HepG2 (cell line): ENCODE results near the gene AGER. TPM values are rescaled to one million over a fixed set of nuclear protein-coding genes. Genes with fewer than 3 reads are reported as not detected.

Experiments
- BRF2 ChIP-seq: sonication (generic); formaldehyde crosslinking; IDR thresholded peaks from 2 replicates; pipeline ENCODE4 v1.8.1; 2022; ENCODE audit warnings: mild to moderate bottlenecking, missing genetic modification reagents
- FOXP1 ChIP-seq, 2 experiments: fragments of 450-650 bp in 1 of 2; IDR thresholded peaks; 2 replicates each; pipeline ENCODE4 v1.6.1; 2017 to 2018; ENCODE audit warnings: antibody characterized with exemption in 1 of 2
- ZNF264 ChIP-seq: sonication (generic); formaldehyde crosslinking; IDR thresholded peaks from 2 replicates; pipeline ENCODE4 v1.4.0; 2020; ENCODE audit warnings: missing genetic modification reagents
- polyA plus RNA-seq, 8 experiments: library from polyadenylated mRNA; depleted of rRNA in 3 of 8; stranded (reverse) in 7 of 8; unstranded in 1 of 8; fragments of >200 nt; fragmentation: Illumina TruSeq in 4 of 8; extraction: Trizol in 4 of 8; gene quantifications; 2 replicates each; pipeline versions ENCODE4 v1.2.1 to v1.2.3, GENCODE V29; 2011 to 2016; ENCODE audit warnings: low read depth in 4 of 8, missing spikeins in 1 of 8, mixed read lengths in 1 of 8; ENCODE audit not compliant: insufficient read depth in 1 of 8
- total RNA-seq, 5 experiments: library from RNA; depleted of rRNA; stranded (reverse); fragments of >200 nt; fragmentation: Illumina TruSeq; extraction: Trizol; gene quantifications; 2 replicates each; pipeline ENCODE4 v1.2.3, GENCODE V29; 2016; ENCODE audit warnings: low read depth in 1 of 5
- TF ChIP-seq, protein P1 (sequence below): sonication (generic); formaldehyde crosslinking; IDR thresholded peaks from 2 replicates; pipeline ENCODE4 v1.4.0; 2020; ENCODE audit warnings: mild to moderate bottlenecking, missing genetic modification reagents, borderline replicate concordance
- TF ChIP-seq, protein P2 (sequence below): sonication (generic); formaldehyde crosslinking; IDR thresholded peaks from 2 replicates; pipeline ENCODE4 v1.8.0; 2022; ENCODE audit warnings: mild to moderate bottlenecking, missing genetic modification reagents, moderate library complexity
- TF ChIP-seq, protein P3 (sequence below): sonication (generic); formaldehyde crosslinking; IDR thresholded peaks from 2 replicates; pipeline ENCODE4 v1.5.1; 2020; ENCODE audit warnings: missing genetic modification reagents, mild to moderate bottlenecking, borderline replicate concordance
- TF ChIP-seq, protein P4 (sequence below), 2 experiments: fragments of 450-650 bp in 1 of 2; sonication (generic) in 1 of 2; formaldehyde crosslinking in 1 of 2; IDR thresholded peaks; 2 replicates each; pipeline versions ENCODE4 v1.6.1 to v1.8.0; 2016 to 2022; ENCODE audit warnings: antibody characterized with exemption in 1 of 2, mild to moderate bottlenecking in 1 of 2, missing genetic modification reagents in 1 of 2
- TF ChIP-seq, protein P5 (sequence below): sonication (generic); formaldehyde crosslinking; IDR thresholded peaks from 2 replicates; pipeline ENCODE4 v1.8.1; 2023; ENCODE audit warnings: mild to moderate bottlenecking, moderate library complexity, missing genetic modification reagents

The AGER gene
- total and polyA plus RNA-seq, 2 of the 13 experiments (the other 11 are each of a cell fraction or from before 2014, with no cell fraction given) = 1.9 to 5.1 TPM

GRCh38 chr6:32190054-32190851 lies 6.2 kb upstream of the AGER start, which contains the start of gene PBX2 (continued):
- TF ChIP-seq, protein P1, sequence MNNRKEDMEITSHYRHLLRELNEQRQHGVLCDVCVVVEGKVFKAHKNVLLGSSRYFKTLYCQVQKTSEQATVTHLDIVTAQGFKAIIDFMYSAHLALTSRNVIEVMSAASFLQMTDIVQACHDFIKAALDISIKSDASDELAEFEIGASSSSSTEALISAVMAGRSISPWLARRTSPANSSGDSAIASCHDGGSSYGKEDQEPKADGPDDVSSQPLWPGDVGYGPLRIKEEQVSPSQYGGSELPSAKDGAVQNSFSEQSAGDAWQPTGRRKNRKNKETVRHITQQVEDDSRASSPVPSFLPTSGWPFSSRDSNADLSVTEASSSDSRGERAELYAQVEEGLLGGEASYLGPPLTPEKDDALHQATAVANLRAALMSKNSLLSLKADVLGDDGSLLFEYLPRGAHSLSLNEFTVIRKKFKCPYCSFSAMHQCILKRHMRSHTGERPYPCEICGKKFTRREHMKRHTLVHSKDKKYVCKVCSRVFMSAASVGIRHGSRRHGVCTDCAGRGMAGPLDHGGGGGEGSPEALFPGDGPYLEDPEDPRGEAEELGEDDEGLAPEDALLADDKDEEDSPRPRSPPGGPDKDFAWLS (CRISPR knock-in tag) = no peak
- TF ChIP-seq FOXP1 (IDR thresholded peaks at IDR 0.05) = no peak
- peak; percentile 28; the same call in 1 of the 2 replicates for TF ChIP-seq FOXP1 (CRISPR knock-in tag; IDR thresholded peaks at IDR 0.05)
- TF ChIP-seq, protein P2, sequence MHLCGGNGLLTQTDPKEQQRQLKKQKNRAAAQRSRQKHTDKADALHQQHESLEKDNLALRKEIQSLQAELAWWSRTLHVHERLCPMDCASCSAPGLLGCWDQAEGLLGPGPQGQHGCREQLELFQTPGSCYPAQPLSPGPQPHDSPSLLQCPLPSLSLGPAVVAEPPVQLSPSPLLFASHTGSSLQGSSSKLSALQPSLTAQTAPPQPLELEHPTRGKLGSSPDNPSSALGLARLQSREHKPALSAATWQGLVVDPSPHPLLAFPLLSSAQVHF (CRISPR knock-in tag) = no peak
- TF ChIP-seq BRF2 (CRISPR knock-in tag) = no peak
- TF ChIP-seq, protein P3, sequence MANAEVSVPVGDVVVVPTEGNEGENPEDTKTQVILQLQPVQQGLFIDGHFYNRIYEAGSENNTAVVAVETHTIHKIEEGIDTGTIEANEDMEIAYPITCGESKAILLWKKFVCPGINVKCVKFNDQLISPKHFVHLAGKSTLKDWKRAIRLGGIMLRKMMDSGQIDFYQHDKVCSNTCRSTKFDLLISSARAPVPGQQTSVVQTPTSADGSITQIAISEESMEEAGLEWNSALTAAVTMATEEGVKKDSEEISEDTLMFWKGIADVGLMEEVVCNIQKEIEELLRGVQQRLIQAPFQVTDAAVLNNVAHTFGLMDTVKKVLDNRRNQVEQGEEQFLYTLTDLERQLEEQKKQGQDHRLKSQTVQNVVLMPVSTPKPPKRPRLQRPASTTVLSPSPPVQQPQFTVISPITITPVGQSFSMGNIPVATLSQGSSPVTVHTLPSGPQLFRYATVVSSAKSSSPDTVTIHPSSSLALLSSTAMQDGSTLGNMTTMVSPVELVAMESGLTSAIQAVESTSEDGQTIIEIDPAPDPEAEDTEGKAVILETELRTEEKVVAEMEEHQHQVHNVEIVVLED (CRISPR knock-in tag) = no peak
- TF ChIP-seq ZNF264 (CRISPR knock-in tag) = no peak
- TF ChIP-seq, protein P4, sequence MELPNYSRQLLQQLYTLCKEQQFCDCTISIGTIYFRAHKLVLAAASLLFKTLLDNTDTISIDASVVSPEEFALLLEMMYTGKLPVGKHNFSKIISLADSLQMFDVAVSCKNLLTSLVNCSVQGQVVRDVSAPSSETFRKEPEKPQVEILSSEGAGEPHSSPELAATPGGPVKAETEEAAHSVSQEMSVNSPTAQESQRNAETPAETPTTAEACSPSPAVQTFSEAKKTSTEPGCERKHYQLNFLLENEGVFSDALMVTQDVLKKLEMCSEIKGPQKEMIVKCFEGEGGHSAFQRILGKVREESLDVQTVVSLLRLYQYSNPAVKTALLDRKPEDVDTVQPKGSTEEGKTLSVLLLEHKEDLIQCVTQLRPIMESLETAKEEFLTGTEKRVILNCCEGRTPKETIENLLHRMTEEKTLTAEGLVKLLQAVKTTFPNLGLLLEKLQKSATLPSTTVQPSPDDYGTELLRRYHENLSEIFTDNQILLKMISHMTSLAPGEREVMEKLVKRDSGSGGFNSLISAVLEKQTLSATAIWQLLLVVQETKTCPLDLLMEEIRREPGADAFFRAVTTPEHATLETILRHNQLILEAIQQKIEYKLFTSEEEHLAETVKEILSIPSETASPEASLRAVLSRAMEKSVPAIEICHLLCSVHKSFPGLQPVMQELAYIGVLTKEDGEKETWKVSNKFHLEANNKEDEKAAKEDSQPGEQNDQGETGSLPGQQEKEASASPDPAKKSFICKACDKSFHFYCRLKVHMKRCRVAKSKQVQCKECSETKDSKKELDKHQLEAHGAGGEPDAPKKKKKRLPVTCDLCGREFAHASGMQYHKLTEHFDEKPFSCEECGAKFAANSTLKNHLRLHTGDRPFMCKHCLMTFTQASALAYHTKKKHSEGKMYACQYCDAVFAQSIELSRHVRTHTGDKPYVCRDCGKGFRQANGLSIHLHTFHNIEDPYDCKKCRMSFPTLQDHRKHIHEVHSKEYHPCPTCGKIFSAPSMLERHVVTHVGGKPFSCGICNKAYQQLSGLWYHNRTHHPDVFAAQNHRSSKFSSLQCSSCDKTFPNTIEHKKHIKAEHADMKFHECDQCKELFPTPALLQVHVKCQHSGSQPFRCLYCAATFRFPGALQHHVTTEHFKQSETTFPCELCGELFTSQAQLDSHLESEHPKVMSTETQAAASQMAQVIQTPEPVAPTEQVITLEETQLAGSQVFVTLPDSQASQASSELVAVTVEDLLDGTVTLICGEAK (IDR thresholded peaks at IDR 0.05) = no peak
- TF ChIP-seq, protein P4 (CRISPR knock-in tag; IDR thresholded peaks at IDR 0.05) = no peak; the same call in 1 of the 2 replicates
- TF ChIP-seq, protein P5, sequence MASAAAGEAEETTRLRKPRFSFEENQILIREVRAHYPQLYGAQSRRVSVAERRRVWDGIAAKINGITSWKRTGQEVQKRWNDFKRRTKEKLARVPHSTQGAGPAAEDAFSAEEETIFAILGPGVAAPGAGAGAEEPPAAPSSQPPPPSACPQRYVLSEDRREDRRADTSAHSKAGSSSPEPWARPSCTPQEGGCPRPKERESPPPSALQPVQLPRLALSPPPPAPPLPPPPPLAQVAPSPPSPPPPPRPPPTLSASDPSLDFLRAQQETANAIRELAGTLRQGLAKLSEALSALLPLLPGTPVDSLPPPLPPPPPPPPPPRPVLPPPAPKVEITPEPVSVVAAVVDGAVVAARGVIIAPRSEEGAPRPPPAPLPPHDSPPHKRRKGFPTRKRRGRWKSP (CRISPR knock-in tag) = 0 out of 2 replicates have a peak, but pooled peaks have one; percentile 18
